Activated CD8-positive, alpha-beta T cell treated with anti-CD3 and anti-CD28 coated beads for 36 hours (primary cell): ENCODE measurements around the gene EML3. TPM values are rescaled to one million over a fixed set of nuclear protein-coding genes. Genes with fewer than 3 reads are reported as not detected.

Experiments used
- ATAC-seq: fragments of 200-7000 bp; cut with Tn5 transposase; one replicate; pipeline ENCODE4 v1.10.0; 2021; ENCODE audit warnings: mild to moderate bottlenecking, moderate library complexity
- CTCF ChIA-PET: fragments of 350-600 bp; sonication (Branson Sonifier 250); formaldehyde crosslinking; loops from one replicate; lab custom pipeline; 2021; ENCODE audit warnings: antibody characterized with exemption; lab: Charles Lee
- POLR2A ChIA-PET: fragments of 350-600 bp; sonication (Branson Sonifier 250); formaldehyde crosslinking; loops from one replicate; lab custom pipeline; 2021; ENCODE audit warnings: antibody characterized with exemption; lab: Charles Lee
- DNase-seq: peaks from one replicate; pipeline ENCODE4 v3.0.0-alpha.2; 2020
- H3K27ac Mint-ChIP-seq: one replicate; pipeline ENCODE4 v1.8.0; 2021; ENCODE audit warnings: mild to moderate bottlenecking, mixed read lengths
- H3K27me3 Mint-ChIP-seq: one replicate; pipeline ENCODE4 v1.8.0; 2021; ENCODE audit warnings: mixed read lengths
- H3K36me3 Mint-ChIP-seq: one replicate; pipeline ENCODE4 v1.8.0; 2021; ENCODE audit warnings: low read depth, mixed read lengths
- H3K4me1 Mint-ChIP-seq: one replicate; pipeline ENCODE4 v1.8.0; 2021; ENCODE audit warnings: low read depth, mixed read lengths
- H3K4me3 Mint-ChIP-seq: one replicate; pipeline ENCODE4 v1.8.0; 2021; ENCODE audit warnings: mild to moderate bottlenecking, moderate library complexity, mixed read lengths
- H3K9me3 Mint-ChIP-seq: one replicate; pipeline ENCODE4 v1.8.0; 2021; ENCODE audit warnings: mixed read lengths
- intact Hi-C: fragments of 100-400 bp; cut with micrococcal nuclease; formaldehyde crosslinking; loops from one replicate; pipeline ENCODE4 v1.10.0; 2022
- total RNA-seq, 2 experiments: library from RNA; stranded (reverse); gene quantifications; one replicate each; pipeline ENCODE4 v1.2.3, GENCODE V29; 2021
- TF ChIP-seq, protein P1 (sequence below): fragments of 200-600 bp; IDR thresholded peaks from one replicate; pipeline ENCODE4 v1.8.0; 2022; ENCODE audit warnings: antibody characterized with exemption, mild to moderate bottlenecking

Gene EML3
- total RNA-seq, 2 experiments from 2014 or later, result 115 to 120 TPM

DNA sequence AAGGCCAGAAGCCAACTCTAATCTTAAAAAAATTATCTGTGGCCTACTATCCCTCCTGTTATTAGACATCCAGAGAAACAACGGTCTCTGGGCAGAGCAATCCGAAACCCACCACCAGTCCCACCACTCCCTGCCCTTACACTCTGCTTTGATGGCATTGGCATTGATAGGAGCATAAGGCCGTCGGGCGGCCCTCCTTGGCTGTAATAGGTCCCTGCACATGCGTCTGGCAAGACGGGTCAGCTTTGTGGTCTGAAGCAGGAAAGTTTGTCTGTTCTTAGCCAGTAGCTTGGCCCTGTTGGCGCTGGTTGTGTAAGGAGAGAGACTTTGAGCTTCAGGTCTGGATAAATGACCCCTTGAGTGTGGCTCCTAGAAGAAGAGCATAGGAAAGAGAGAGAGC is 17.5 kb downstream of the EML3 start:
- intact Hi-C loops, result loop anchor here (10.0 kb wide), 1 partner anchor 250 kb away; no protein-coding TSS in a partner anchor
- POLR2A ChIA-PET, result interaction anchor here (0.7 to 7.9 kb wide), 8 partner anchors 9 to 70 kb away, joined by 3 to 87 read pairs (median 9); partner anchors contain the start of genes C11orf98, CSKMT, EEF1G and EML3
- DNase-seq (no peak), ATAC-seq (no peak)
- peaks cover 73% of the 10 kb centered on the region for H3K36me3 Mint-ChIP-seq
- H3K9me3 Mint-ChIP-seq, result no peaks in the 10 kb centered on the region
- H3K27me3 Mint-ChIP-seq, result no peaks in the 10 kb centered on the region
- peak overlapping the region; percentile 2 for H3K27ac Mint-ChIP-seq
- H3K4me3 Mint-ChIP-seq, result no peak overlapping the region
- TF ChIP-seq, protein P1, sequence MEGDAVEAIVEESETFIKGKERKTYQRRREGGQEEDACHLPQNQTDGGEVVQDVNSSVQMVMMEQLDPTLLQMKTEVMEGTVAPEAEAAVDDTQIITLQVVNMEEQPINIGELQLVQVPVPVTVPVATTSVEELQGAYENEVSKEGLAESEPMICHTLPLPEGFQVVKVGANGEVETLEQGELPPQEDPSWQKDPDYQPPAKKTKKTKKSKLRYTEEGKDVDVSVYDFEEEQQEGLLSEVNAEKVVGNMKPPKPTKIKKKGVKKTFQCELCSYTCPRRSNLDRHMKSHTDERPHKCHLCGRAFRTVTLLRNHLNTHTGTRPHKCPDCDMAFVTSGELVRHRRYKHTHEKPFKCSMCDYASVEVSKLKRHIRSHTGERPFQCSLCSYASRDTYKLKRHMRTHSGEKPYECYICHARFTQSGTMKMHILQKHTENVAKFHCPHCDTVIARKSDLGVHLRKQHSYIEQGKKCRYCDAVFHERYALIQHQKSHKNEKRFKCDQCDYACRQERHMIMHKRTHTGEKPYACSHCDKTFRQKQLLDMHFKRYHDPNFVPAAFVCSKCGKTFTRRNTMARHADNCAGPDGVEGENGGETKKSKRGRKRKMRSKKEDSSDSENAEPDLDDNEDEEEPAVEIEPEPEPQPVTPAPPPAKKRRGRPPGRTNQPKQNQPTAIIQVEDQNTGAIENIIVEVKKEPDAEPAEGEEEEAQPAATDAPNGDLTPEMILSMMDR, result no peak
- CTCF ChIA-PET, result interaction anchor here (1.3 to 1.7 kb wide), 3 partner anchors 8 to 200 kb away, joined by 3 to 4 read pairs (median 3); no protein-coding TSS in a partner anchor
- H3K4me1 Mint-ChIP-seq, result peaks cover 61% of the 10 kb centered on the region

DNA sequence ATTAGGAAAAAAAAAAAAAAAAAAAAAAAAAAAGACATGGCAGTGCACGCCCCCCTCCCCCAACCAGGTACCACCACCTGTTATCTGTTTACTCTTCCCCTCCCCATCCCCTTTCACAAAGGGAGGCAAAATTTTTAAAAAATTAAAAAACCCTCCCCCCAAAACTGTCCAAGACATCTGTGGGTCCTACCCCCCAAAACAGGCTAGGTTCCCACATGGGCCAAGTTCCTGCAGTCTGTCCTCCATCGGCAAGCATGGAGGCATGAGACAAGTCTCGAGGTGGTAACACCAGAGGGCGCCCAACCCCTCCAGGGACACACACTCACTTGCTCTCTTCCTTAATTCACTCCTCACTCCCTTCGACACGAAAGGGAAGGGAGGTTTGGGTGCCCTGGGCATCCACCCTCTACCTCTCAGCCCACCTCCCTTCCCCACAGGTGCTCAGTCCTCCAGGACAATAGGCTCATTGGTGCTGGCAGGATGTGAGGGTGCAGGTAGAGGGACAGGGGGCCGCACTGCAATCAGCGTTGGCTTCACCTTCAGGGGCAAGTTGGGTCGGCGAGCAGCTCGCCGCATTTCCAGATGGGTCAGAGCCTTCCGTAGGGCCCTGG is 19.0 kb downstream of the EML3 start:
- Mint-ChIP-seq H3K36me3 (peaks cover 59% of the 10 kb centered on the region), H3K4me3 (peak overlapping the region; percentile 59), H3K27ac (peak overlapping the region; percentile 90), H3K4me1 (peaks cover 56% of the 10 kb centered on the region), H3K9me3 (no peaks in the 10 kb centered on the region), H3K27me3 (no peaks in the 10 kb centered on the region)
- intact Hi-C loops, result loop anchor here (5.0 to 10.0 kb wide), 2 partner anchors 74 to 251 kb away; partner anchors contain the start of genes C11orf98 and CSKMT
- TF ChIP-seq, protein P1, result peak; percentile 71
- ATAC-seq (peak; percentile 20), DNase-seq (peak; percentile 91)
- ChIA-PET POLR2A (interaction anchor here (0.6 to 7.9 kb wide), 22 partner anchors 10 to 1577 kb away, joined by 3 to 87 read pairs (median 15); partner anchors contain the start of genes B3GAT3, BSCL2, C11orf98 and CSKMT), CTCF (interaction anchor here (0.9 to 3.8 kb wide), 16 partner anchors 10 to 272 kb away, joined by 3 to 24 read pairs (median 5); partner anchors contain the start of genes B3GAT3, C11orf98, CSKMT and EML3)

DNA sequence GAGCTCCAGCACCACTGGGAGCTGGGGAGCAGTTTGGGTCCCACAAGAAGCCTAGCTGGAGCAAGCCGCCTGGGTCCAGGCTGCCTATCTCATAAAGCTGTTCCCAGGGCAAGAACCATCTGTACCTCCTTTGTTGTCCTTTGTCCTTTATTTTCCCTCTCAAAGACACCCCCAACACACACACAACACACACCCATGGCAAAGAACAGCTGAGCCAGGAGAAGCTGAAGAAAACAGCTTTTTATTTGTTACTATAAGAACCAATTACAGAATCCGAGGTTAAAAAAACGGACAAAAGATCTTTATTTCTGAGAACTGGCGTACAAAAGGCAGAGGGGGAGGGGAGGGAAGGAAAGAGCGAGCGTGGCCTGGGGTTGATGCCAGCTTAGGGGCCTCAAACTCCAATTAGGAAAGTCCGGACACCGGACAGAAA is 19.6 kb downstream of the EML3 start:
- Mint-ChIP-seq H3K4me1 (peaks cover 53% of the 10 kb centered on the region), H3K27me3 (no peaks in the 10 kb centered on the region), H3K4me3 (no peak overlapping the region), H3K9me3 (no peaks in the 10 kb centered on the region), H3K36me3 (peaks cover 57% of the 10 kb centered on the region), H3K27ac (peak overlapping the region; percentile 98)
- ChIA-PET POLR2A (interaction anchor here (0.6 to 7.9 kb wide), 23 partner anchors 7 to 1577 kb away, joined by 3 to 87 read pairs (median 17); partner anchors contain the start of genes B3GAT3, BSCL2, C11orf98 and CSKMT), CTCF (interaction anchor here (0.9 to 3.8 kb wide), 20 partner anchors 8 to 272 kb away, joined by 3 to 24 read pairs (median 8); partner anchors contain the start of genes B3GAT3, C11orf98, CSKMT and EML3)
- no peak for ATAC-seq
- TF ChIP-seq, protein P1, result no peak
- DNase-seq, result no peak
- intact Hi-C loops, result loop anchor here (5.0 to 10.0 kb wide), 2 partner anchors 74 to 252 kb away; partner anchors contain the start of genes C11orf98 and CSKMT

DNA sequence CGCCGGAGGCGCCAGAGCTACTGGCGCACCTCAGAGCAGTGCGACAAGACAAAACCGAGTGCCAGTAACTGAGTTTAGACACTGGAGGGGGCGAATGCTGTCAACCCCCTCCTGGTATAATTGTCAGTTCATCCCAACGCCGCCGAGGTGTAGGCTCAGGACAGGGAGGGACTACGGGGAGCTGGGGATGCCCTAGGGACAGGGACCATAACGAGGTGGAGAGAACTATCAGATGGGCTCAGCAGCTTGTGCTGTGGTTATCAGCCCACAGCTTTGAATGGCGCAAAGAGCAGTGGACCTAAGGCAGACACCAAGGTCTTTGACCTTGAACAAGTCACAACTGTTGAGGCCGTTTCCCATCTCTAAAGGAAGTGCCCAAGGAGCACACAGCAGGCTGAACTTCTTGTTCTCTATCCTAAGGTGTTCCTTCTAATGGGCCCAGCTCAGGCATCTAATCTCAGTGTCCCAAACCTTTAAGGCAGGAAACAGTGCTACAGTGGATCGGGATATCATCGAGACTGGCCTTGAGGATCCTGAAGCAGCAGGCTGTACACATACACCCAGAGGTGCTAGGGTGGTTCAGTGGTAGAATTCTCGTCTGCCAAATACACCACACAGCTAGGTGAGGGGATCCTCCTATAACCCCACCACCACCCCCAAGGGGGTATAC is 20.3 kb downstream of the EML3 start:
- DNase-seq (no peak), ATAC-seq (no peak)
- Mint-ChIP-seq H3K27ac (peak overlapping the region; percentile 98), H3K36me3 (peaks cover 53% of the 10 kb centered on the region), H3K9me3 (no peaks in the 10 kb centered on the region), H3K4me1 (peaks cover 52% of the 10 kb centered on the region), H3K27me3 (no peaks in the 10 kb centered on the region), H3K4me3 (peak overlapping the region; percentile 100)
- TF ChIP-seq, protein P1, result no peak
- ChIA-PET POLR2A (interaction anchor here (0.7 to 7.9 kb wide), 45 partner anchors 8 to 289 kb away, joined by 3 to 87 read pairs (median 8); partner anchors contain the start of genes B3GAT3, BSCL2, C11orf98 and CSKMT), CTCF (interaction anchor here (0.7 to 3.8 kb wide), 30 partner anchors 9 to 273 kb away, joined by 3 to 24 read pairs (median 6); partner anchors contain the start of genes B3GAT3, C11orf98, CSKMT and EEF1G)
- intact Hi-C loops, result loop anchor here (5.0 to 10.0 kb wide), 2 partner anchors 75 to 253 kb away; partner anchors contain the start of genes C11orf98 and CSKMT
